ENCODE results near the gene SPTBN1.

DNA sequence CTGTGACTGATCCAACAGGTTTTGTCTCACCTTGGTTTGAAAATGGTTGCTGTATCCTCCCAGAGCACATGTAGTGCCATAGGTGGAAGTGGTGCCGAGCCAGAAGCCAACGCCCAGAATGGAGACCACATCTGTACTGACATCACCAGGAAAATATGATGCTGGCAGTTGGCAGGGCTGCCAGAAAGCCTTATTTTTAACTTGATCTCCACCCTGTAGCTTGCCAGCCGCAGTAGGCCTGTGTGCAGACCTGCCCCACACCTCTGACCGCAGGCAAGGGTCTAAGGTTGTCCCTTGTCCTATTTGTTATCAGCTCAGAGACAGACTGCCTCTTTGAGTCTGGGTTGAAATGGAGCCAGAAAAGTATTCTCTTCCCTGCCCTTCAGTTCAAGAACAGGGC lies 143.8 kb downstream of the SPTBN1 start:
- TF ChIP-seq, protein P1, sequence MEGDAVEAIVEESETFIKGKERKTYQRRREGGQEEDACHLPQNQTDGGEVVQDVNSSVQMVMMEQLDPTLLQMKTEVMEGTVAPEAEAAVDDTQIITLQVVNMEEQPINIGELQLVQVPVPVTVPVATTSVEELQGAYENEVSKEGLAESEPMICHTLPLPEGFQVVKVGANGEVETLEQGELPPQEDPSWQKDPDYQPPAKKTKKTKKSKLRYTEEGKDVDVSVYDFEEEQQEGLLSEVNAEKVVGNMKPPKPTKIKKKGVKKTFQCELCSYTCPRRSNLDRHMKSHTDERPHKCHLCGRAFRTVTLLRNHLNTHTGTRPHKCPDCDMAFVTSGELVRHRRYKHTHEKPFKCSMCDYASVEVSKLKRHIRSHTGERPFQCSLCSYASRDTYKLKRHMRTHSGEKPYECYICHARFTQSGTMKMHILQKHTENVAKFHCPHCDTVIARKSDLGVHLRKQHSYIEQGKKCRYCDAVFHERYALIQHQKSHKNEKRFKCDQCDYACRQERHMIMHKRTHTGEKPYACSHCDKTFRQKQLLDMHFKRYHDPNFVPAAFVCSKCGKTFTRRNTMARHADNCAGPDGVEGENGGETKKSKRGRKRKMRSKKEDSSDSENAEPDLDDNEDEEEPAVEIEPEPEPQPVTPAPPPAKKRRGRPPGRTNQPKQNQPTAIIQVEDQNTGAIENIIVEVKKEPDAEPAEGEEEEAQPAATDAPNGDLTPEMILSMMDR (conservative IDR thresholded peaks at IDR 0.05): no peak
- TF ChIP-seq EZH2 (IDR thresholded peaks at IDR 0.05; ENCODE audit: low read depth): no peak

Measured in PC-9 (cell line).